Measurements from ENCODE around the gene ST6GAL1.
"Not testable (repeated sequence)": the region's sequence is repeated elsewhere in the genome, so short reads cannot be mapped to it uniquely, and the experiment has no call there.

ST6GAL1 gene

GRCh38 chr3:186940967-186941366 lies 10.6 kb downstream of the ST6GAL1 start:
- no peak for DNase-seq (ENCODE audit: low read depth in 2 of 2)

- no peak for DNase-seq (ENCODE audit: low read depth in 2 of 2)
Observed at GRCh38 chr3:186942168-186942567, 11.8 kb downstream of the ST6GAL1 start.

- no peak for DNase-seq (ENCODE audit: low read depth in 2 of 2)
Observed at GRCh38 chr3:186945255-186945823, 15.0 kb downstream of the ST6GAL1 start.

- DNase-seq (ENCODE audit: low read depth in 2 of 2), result no peak
Observed at GRCh38 chr3:186946756-186947375, 16.5 kb downstream of the ST6GAL1 start.

- no peak for DNase-seq (ENCODE audit: low read depth in 2 of 2)
Observed at GRCh38 chr3:186949281-186949982, 19.1 kb downstream of the ST6GAL1 start.

- no peak for DNase-seq (ENCODE audit: low read depth in 2 of 2)
Observed at GRCh38 chr3:186950402-186951093, 20.2 kb downstream of the ST6GAL1 start.

- no peak for DNase-seq (ENCODE audit: low read depth in 2 of 2)
Observed at GRCh38 chr3:186951640-186952552, 21.6 kb downstream of the ST6GAL1 start.

GRCh38 chr3:186953011-186953487 lies 22.7 kb downstream of the ST6GAL1 start:
- DNase-seq (ENCODE audit: low read depth in 2 of 2), result no peak

- DNase-seq (ENCODE audit: low read depth in 2 of 2), result not testable (repeated sequence)
Observed at GRCh38 chr3:186953992-186954699, 23.8 kb downstream of the ST6GAL1 start.

- DNase-seq (ENCODE audit: low read depth in 2 of 2), result no peak
Observed at GRCh38 chr3:186955898-186956696, 25.8 kb downstream of the ST6GAL1 start.

- DNase-seq (ENCODE audit: low read depth in 2 of 2), result no peak
Observed at GRCh38 chr3:186959029-186959624, 28.8 kb downstream of the ST6GAL1 start.

GRCh38 chr3:186960347-186960746 lies 30.0 kb downstream of the ST6GAL1 start:
- DNase-seq (ENCODE audit: low read depth in 2 of 2), result no peak

GRCh38 chr3:186962445-186962844 lies 32.1 kb downstream of the ST6GAL1 start:
- DNase-seq (ENCODE audit: low read depth in 2 of 2), result no peak

GRCh38 chr3:186963636-186964035 lies 33.3 kb downstream of the ST6GAL1 start:
- no peak for DNase-seq (ENCODE audit: low read depth in 2 of 2)

GRCh38 chr3:186964071-186964470 lies 33.7 kb downstream of the ST6GAL1 start:
- DNase-seq (ENCODE audit: low read depth in 2 of 2), result no peak

GRCh38 chr3:186964616-186965015 lies 34.3 kb downstream of the ST6GAL1 start:
- DNase-seq (ENCODE audit: low read depth in 2 of 2), result no peak

GRCh38 chr3:186965141-186965879 lies 35.0 kb downstream of the ST6GAL1 start:
- DNase-seq (ENCODE audit: low read depth in 2 of 2), result no peak

GRCh38 chr3:186966406-186966805 lies 36.1 kb downstream of the ST6GAL1 start:
- DNase-seq (ENCODE audit: low read depth in 2 of 2), result no peak

- not testable (repeated sequence) for DNase-seq (ENCODE audit: low read depth in 2 of 2)
Observed at GRCh38 chr3:186967236-186967635, 36.9 kb downstream of the ST6GAL1 start.

All from stimulated activated CD4-positive, alpha-beta T cell treated with anti-CD3 and anti-CD28 coated beads, Interleukin-4, amount 100 ng/mL, for 48 hours (primary cell).